Nephron progenitor cell (in vitro differentiated cells): ENCODE results near the gene SHC3.

Source experiments
- DNase-seq: peaks from one replicate; pipeline ENCODE4 v3.0.0; 2021
- H3K27ac Mint-ChIP-seq: 2 replicates; pipeline ENCODE4 v1.8.0; 2021; ENCODE audit warnings: mild to moderate bottlenecking, moderate library complexity, mixed read lengths
- H3K27me3 Mint-ChIP-seq: 2 replicates; pipeline ENCODE4 v1.8.0; 2021; ENCODE audit warnings: mild to moderate bottlenecking, low read depth, mixed read lengths; ENCODE audit not compliant: poor library complexity
- H3K36me3 Mint-ChIP-seq: 2 replicates; pipeline ENCODE4 v1.8.0; 2021; ENCODE audit warnings: low read depth, mixed read lengths
- H3K4me1 Mint-ChIP-seq: 2 replicates; pipeline ENCODE4 v1.8.0; 2021; ENCODE audit warnings: mixed read lengths
- H3K4me3 Mint-ChIP-seq: 2 replicates; pipeline ENCODE4 v1.8.0; 2021; ENCODE audit warnings: mild to moderate bottlenecking, moderate library complexity, mixed read lengths
- H3K9me3 Mint-ChIP-seq: 2 replicates; pipeline ENCODE4 v1.8.0; 2021; ENCODE audit warnings: mild to moderate bottlenecking, moderate library complexity, mixed read lengths
- CTCF ChIP-seq: fragments of 200-600 bp; sonication (generic); IDR thresholded peaks from 2 replicates; pipeline ENCODE4 v1.5.0; 2021; ENCODE audit warnings: antibody characterized with exemption

The SHC3 gene

GRCh38 chr9:89161221-89161620 lies 17.4 kb downstream of the SHC3 start:
- H3K27ac Mint-ChIP-seq = no peak overlapping the region
- H3K4me3 Mint-ChIP-seq = no peak overlapping the region
- TF ChIP-seq CTCF = no peak
- H3K9me3 Mint-ChIP-seq = peaks cover 8% of the 10 kb centered on the region
- no peaks in the 10 kb centered on the region for H3K36me3 Mint-ChIP-seq
- DNase-seq = no peak
- no peaks in the 10 kb centered on the region for H3K27me3 Mint-ChIP-seq
- peaks cover 8% of the 10 kb centered on the region for H3K4me1 Mint-ChIP-seq

GRCh38 chr9:89160806-89161205 lies 17.8 kb downstream of the SHC3 start:
- H3K36me3 Mint-ChIP-seq = no peaks in the 10 kb centered on the region
- no peak overlapping the region for H3K4me3 Mint-ChIP-seq
- H3K4me1 Mint-ChIP-seq = peaks cover 10% of the 10 kb centered on the region

GRCh38 chr9:89154651-89155336 lies 23.8 kb downstream of the SHC3 start:
- Mint-ChIP-seq H3K27me3 (peaks cover 2% of the 10 kb centered on the region), H3K4me1 (peaks cover 22% of the 10 kb centered on the region), H3K36me3 (no peaks in the 10 kb centered on the region), H3K9me3 (peaks cover 13% of the 10 kb centered on the region), H3K27ac (no peak overlapping the region), H3K4me3 (no peak overlapping the region)
- TF ChIP-seq CTCF = no peak
- no peak for DNase-seq

More at GRCh38 chr9:89160806-89161205, 17.8 kb downstream of the SHC3 start:
- H3K27me3 Mint-ChIP-seq = no peaks in the 10 kb centered on the region
- no peak for TF ChIP-seq CTCF
- no peak for DNase-seq
- H3K27ac Mint-ChIP-seq = no peak overlapping the region
- H3K9me3 Mint-ChIP-seq = peaks cover 12% of the 10 kb centered on the region

GRCh38 chr9:89154218-89154617 lies 24.4 kb downstream of the SHC3 start:
- no peak for DNase-seq
- Mint-ChIP-seq H3K36me3 (no peaks in the 10 kb centered on the region), H3K4me3 (no peak overlapping the region), H3K4me1 (peaks cover 22% of the 10 kb centered on the region), H3K9me3 (peaks cover 13% of the 10 kb centered on the region), H3K27ac (no peak overlapping the region), H3K27me3 (peaks cover 5% of the 10 kb centered on the region)
- TF ChIP-seq CTCF = no peak

GRCh38 chr9:89153232-89154017 lies 25.2 kb downstream of the SHC3 start:
- Mint-ChIP-seq H3K4me1 (peaks cover 22% of the 10 kb centered on the region), H3K27me3 (peaks cover 5% of the 10 kb centered on the region), H3K36me3 (no peaks in the 10 kb centered on the region), H3K4me3 (no peak overlapping the region), H3K9me3 (peaks cover 13% of the 10 kb centered on the region), H3K27ac (no peak overlapping the region)
- TF ChIP-seq CTCF = no peak
- DNase-seq = no peak

GRCh38 chr9:89149726-89150125 lies 28.9 kb downstream of the SHC3 start:
- Mint-ChIP-seq H3K36me3 (no peaks in the 10 kb centered on the region), H3K27me3 (peaks cover 5% of the 10 kb centered on the region), H3K9me3 (no peaks in the 10 kb centered on the region), H3K4me1 (peaks cover 14% of the 10 kb centered on the region), H3K4me3 (no peak overlapping the region), H3K27ac (no peak overlapping the region)
- TF ChIP-seq CTCF = no peak
- no peak for DNase-seq
